NCI-H774 (cell line): ENCODE results near the gene AP5M1.
A peak's percentile ranks its signal among the peaks of the same experiment; 100 is the strongest.
"Not testable (repeated sequence)": the region's sequence is repeated elsewhere in the genome, so short reads cannot be mapped to it uniquely, and the experiment has no call there.

ENCODE experiments used
- DNase-seq: peaks from one replicate; lab custom pipeline; 2025; lab: John Stamatoyannopoulos, UW

AP5M1 gene

GRCh38 chr14:57268161-57269069 lies at the start of gene AP5M1, which contains the start of gene EXOC5:
Gene AP5M1, plus strand, starts transcription at chr14:57268971. Its CDS starts 344 bp downstream, at chr14:57269315.
Gene EXOC5, minus strand, starts transcription at chr14:57268905. Its CDS starts 257 bp downstream, at chr14:57268648.
- peak; percentile 84 for DNase-seq

GRCh38 chr14:57221931-57222330 lies 46.8 kb upstream of the AP5M1 start:
- DNase-seq = no peak

GRCh38 chr14:57227083-57227482 lies 41.7 kb upstream of the AP5M1 start:
- no peak for DNase-seq

GRCh38 chr14:57228320-57228719 lies 40.5 kb upstream of the AP5M1 start:
- DNase-seq = not testable (repeated sequence)

GRCh38 chr14:57232006-57232405 lies 36.8 kb upstream of the AP5M1 start:
- no peak for DNase-seq

- DNase-seq = not testable (repeated sequence)
These were observed 28.7 kb upstream of the AP5M1 start for GRCh38 chr14:57240115-57240514.

- DNase-seq = no peak
These were observed 25.5 kb upstream of the AP5M1 start for GRCh38 chr14:57243320-57243719.

GRCh38 chr14:57244106-57244505 lies 24.7 kb upstream of the AP5M1 start:
- DNase-seq = no peak

GRCh38 chr14:57245941-57246340 lies 22.8 kb upstream of the AP5M1 start:
- no peak for DNase-seq

- no peak for DNase-seq
These were observed 21.7 kb upstream of the AP5M1 start for GRCh38 chr14:57246933-57247657.

- no peak for DNase-seq
These were observed 13.9 kb upstream of the AP5M1 start for GRCh38 chr14:57254884-57255283.

- not testable (repeated sequence) for DNase-seq
These were observed 10.6 kb upstream of the AP5M1 start for GRCh38 chr14:57258221-57258620.

- no peak for DNase-seq
These were observed 9.1 kb upstream of the AP5M1 start for GRCh38 chr14:57259672-57260071.

- no peak for DNase-seq
These were observed 7.2 kb upstream of the AP5M1 start for GRCh38 chr14:57261604-57262003.

- DNase-seq = no peak
These were observed 6.7 kb upstream of the AP5M1 start for GRCh38 chr14:57262117-57262516.

- no peak for DNase-seq
These were observed 2.7 kb upstream of the AP5M1 start for GRCh38 chr14:57266065-57266464.

- no peak for DNase-seq
These were observed 4.5 kb downstream of the AP5M1 start for GRCh38 chr14:57273236-57273635.

- no peak for DNase-seq
These were observed 5.8 kb downstream of the AP5M1 start for GRCh38 chr14:57274551-57274950.

GRCh38 chr14:57275023-57275664 lies 6.4 kb downstream of the AP5M1 start:
- no peak for DNase-seq

- DNase-seq = no peak
These were observed 8.3 kb downstream of the AP5M1 start for GRCh38 chr14:57277062-57277461.

GRCh38 chr14:57287745-57288144 lies 19.0 kb downstream of the AP5M1 start:
- no peak for DNase-seq

- no peak for DNase-seq
These were observed 22.0 kb downstream of the AP5M1 start for GRCh38 chr14:57290751-57291150.
